CD4-positive, alpha-beta T cell (primary cell): Measurements from ENCODE around the gene PCDH17. TPM values are rescaled to one million over a fixed set of nuclear protein-coding genes. Genes with fewer than 3 reads are reported as not detected.

ENCODE experiments used
- ATAC-seq: fragments of 200-7000 bp; cut with Tn5 transposase; one replicate; pipeline ENCODE4 v1.10.0; 2022; ENCODE audit warnings: mild to moderate bottlenecking; ENCODE audit not compliant: poor library complexity
- CTCF ChIA-PET: fragments of 350-600 bp; sonication (Branson Sonifier 250); formaldehyde crosslinking; loops from one replicate; lab custom pipeline; 2021; ENCODE audit warnings: antibody characterized with exemption, inconsistent platforms; lab: Charles Lee
- POLR2A ChIA-PET: fragments of 350-600 bp; sonication (Branson Sonifier 250); formaldehyde crosslinking; loops from one replicate; lab custom pipeline; 2021; ENCODE audit warnings: antibody characterized with exemption, inconsistent platforms; lab: Charles Lee
- DNase-seq, 14 experiments: peaks; one replicate each; pipeline ENCODE4 v3.0.0-alpha.2; 2013 to 2020; ENCODE audit warnings: mixed read lengths in 2 of 14
- H3K27ac ChIP-seq, 2 donors: one replicate each; pipeline versions ENCODE4 v1.5.1 to v1.7.0; 2013; ENCODE audit warnings: low read length in 2 of 2, low read depth in 1 of 2, mild to moderate bottlenecking in 1 of 2
- H3K27me3 ChIP-seq, 2 experiments: 1 replicate in 1 of 2; 2 replicates in 1 of 2; pipeline versions ENCODE4 v1.6.1 to v1.7.0; 2013; ENCODE audit warnings: low read length in 2 of 2, control low read depth in 1 of 2, mild to moderate bottlenecking in 1 of 2, moderate library complexity in 1 of 2; ENCODE audit not compliant: insufficient read depth in 2 of 2, control insufficient read depth in 1 of 2
- H3K36me3 ChIP-seq: one replicate; pipeline ENCODE4 v1.6.1; 2013; ENCODE audit warnings: low read length, control low read depth; ENCODE audit not compliant: insufficient read depth
- H3K4me1 ChIP-seq: one replicate; pipeline ENCODE4 v1.6.1; 2013; ENCODE audit warnings: low read length, control low read depth; ENCODE audit not compliant: insufficient read depth
- H3K4me3 ChIP-seq: one replicate; pipeline ENCODE4 v1.5.1; 2013; ENCODE audit warnings: mild to moderate bottlenecking, low read length, moderate library complexity
- H3K9me3 ChIP-seq, 2 experiments: 1 replicate in 1 of 2; 2 replicates in 1 of 2; pipeline versions ENCODE4 v1.6.1 to v1.7.0; 2013; ENCODE audit warnings: low read length in 2 of 2, mild to moderate bottlenecking in 2 of 2, control low read depth in 1 of 2, moderate library complexity in 1 of 2; ENCODE audit not compliant: control insufficient read depth in 1 of 2, insufficient read depth in 1 of 2
- H3K27ac Mint-ChIP-seq: one replicate; pipeline ENCODE4 v1.8.0; 2020; ENCODE audit warnings: mixed read lengths
- H3K27me3 Mint-ChIP-seq: one replicate; pipeline ENCODE4 v1.8.0; 2021; ENCODE audit warnings: mixed read lengths
- H3K36me3 Mint-ChIP-seq: one replicate; pipeline ENCODE4 v1.8.0; 2021; ENCODE audit warnings: low read depth, mixed read lengths
- H3K4me1 Mint-ChIP-seq: one replicate; pipeline ENCODE4 v1.8.0; 2021; ENCODE audit warnings: low read depth, mixed read lengths
- H3K4me3 Mint-ChIP-seq: one replicate; pipeline ENCODE4 v1.8.0; 2020; ENCODE audit warnings: mild to moderate bottlenecking, mixed read lengths
- H3K9me3 Mint-ChIP-seq: one replicate; pipeline ENCODE4 v1.8.0; 2020; ENCODE audit warnings: mixed read lengths
- intact Hi-C, 2 experiments: fragments of 100-400 bp; cut with DNase I in 1 of 2; cut with micrococcal nuclease in 1 of 2; formaldehyde crosslinking; loops; one replicate each; pipeline versions ENCODE4 v1.15.1 to v1.9.0; 2023 to 2025; cut with DNase I, micrococcal nuclease
- total RNA-seq, 174 experiments: library from RNA in 2 of 174; stranded (reverse) in 2 of 174; gene quantifications; one replicate each; pipeline ENCODE4 v1.2.3 and lab custom pipeline; 2021 to 2026
- TF ChIP-seq, protein P1 (sequence below): fragments of 200-600 bp; IDR thresholded peaks from one replicate; pipeline ENCODE4 v1.8.0; 2022; ENCODE audit warnings: antibody characterized with exemption, mild to moderate bottlenecking

Gene PCDH17
- total RNA-seq, 2 experiments from 2014 or later, result 0.05 TPM; not detected in 1

GRCh38 chr13:57675526-57675925, 44.0 kb downstream of the PCDH17 start:
- TF ChIP-seq, protein P1, sequence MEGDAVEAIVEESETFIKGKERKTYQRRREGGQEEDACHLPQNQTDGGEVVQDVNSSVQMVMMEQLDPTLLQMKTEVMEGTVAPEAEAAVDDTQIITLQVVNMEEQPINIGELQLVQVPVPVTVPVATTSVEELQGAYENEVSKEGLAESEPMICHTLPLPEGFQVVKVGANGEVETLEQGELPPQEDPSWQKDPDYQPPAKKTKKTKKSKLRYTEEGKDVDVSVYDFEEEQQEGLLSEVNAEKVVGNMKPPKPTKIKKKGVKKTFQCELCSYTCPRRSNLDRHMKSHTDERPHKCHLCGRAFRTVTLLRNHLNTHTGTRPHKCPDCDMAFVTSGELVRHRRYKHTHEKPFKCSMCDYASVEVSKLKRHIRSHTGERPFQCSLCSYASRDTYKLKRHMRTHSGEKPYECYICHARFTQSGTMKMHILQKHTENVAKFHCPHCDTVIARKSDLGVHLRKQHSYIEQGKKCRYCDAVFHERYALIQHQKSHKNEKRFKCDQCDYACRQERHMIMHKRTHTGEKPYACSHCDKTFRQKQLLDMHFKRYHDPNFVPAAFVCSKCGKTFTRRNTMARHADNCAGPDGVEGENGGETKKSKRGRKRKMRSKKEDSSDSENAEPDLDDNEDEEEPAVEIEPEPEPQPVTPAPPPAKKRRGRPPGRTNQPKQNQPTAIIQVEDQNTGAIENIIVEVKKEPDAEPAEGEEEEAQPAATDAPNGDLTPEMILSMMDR, result no peak
- ChIA-PET POLR2A (no interaction called here), CTCF (no interaction called here)
- H3K27ac ChIP-seq, result no peak overlapping the region
- H3K4me1 ChIP-seq, result no peaks in the 10 kb centered on the region
- H3K36me3 Mint-ChIP-seq, result no peaks in the 10 kb centered on the region
- no peaks in the 10 kb centered on the region for H3K9me3 ChIP-seq
- H3K27me3 Mint-ChIP-seq, result no peaks in the 10 kb centered on the region
- no peak for DNase-seq
- H3K9me3 Mint-ChIP-seq, result no peaks in the 10 kb centered on the region
- intact Hi-C loops, result no loop called here
- no peak overlapping the region for H3K4me3 Mint-ChIP-seq
- H3K4me3 ChIP-seq, result no peak overlapping the region
- H3K27ac Mint-ChIP-seq, result no peak overlapping the region
- H3K36me3 ChIP-seq, result no peaks in the 10 kb centered on the region
- H3K4me1 Mint-ChIP-seq, result no peaks in the 10 kb centered on the region
- no peak for ATAC-seq
- no peaks in the 10 kb centered on the region for H3K27me3 ChIP-seq

- H3K27ac Mint-ChIP-seq, result no peak overlapping the region
- no peak for ATAC-seq
Measured at GRCh38 chr13:57680609-57681008, 49.1 kb downstream of the PCDH17 start.

DNA sequence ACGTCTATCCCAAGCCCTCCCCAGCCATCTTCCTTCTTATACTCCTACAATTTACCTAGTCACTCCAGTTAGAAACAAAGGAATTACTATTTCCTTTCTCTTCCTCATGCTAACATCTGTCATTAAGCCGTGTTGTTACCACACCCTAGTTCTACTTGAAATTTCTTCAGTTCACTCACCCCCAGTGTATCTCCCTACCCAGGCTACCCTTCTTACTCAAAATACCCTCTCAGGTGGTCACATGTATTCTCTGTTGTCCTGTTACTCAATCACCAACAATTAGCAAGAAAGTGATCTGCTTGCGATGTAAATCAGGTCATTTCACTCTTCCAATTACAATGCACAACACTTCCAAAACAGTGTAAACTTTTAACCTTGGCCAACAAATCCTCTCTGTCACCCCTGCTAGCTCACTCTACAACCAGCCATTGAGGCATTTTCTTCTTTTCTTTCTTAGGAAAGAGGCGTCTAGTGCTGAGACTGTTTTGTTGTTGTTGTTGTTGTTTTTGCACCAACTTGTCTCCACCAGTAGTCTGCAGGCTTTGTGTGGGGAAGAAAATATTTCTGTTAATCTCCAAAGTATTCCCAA, 50.7 kb downstream of the PCDH17 start:
- POLR2A ChIA-PET, result no interaction called here
- TF ChIP-seq, protein P1, result no peak
- Histone ChIP-seq H3K4me1 (no peaks in the 10 kb centered on the region), H3K9me3 (no peaks in the 10 kb centered on the region), H3K36me3 (no peaks in the 10 kb centered on the region), H3K4me3 (no peak overlapping the region), H3K27me3 (no peaks in the 10 kb centered on the region), H3K27ac (no peak overlapping the region)
- ATAC-seq (no peak), DNase-seq (no peak)
- Mint-ChIP-seq H3K9me3 (peaks cover 5% of the 10 kb centered on the region), H3K27me3 (no peaks in the 10 kb centered on the region), H3K4me3 (no peak overlapping the region), H3K4me1 (no peaks in the 10 kb centered on the region), H3K27ac (no peak overlapping the region), H3K36me3 (no peaks in the 10 kb centered on the region)
- intact Hi-C loops, result no loop called here
- CTCF ChIA-PET, result no interaction called here

More at GRCh38 chr13:57680609-57681008, 49.1 kb downstream of the PCDH17 start:
- CTCF ChIA-PET, result no interaction called here
- no peaks in the 10 kb centered on the region for H3K9me3 ChIP-seq
- H3K36me3 Mint-ChIP-seq, result no peaks in the 10 kb centered on the region
- peaks cover 5% of the 10 kb centered on the region for H3K9me3 Mint-ChIP-seq
- H3K4me3 ChIP-seq, result no peak overlapping the region
- H3K36me3 ChIP-seq, result no peaks in the 10 kb centered on the region
- intact Hi-C loops, result no loop called here
- H3K4me3 Mint-ChIP-seq, result no peak overlapping the region
- DNase-seq, result no peak
- TF ChIP-seq, protein P1, result no peak
- H3K27me3 Mint-ChIP-seq, result no peaks in the 10 kb centered on the region
- no peak overlapping the region for H3K27ac ChIP-seq
- H3K4me1 ChIP-seq, result no peaks in the 10 kb centered on the region
- POLR2A ChIA-PET, result no interaction called here
- no peaks in the 10 kb centered on the region for H3K27me3 ChIP-seq
- no peaks in the 10 kb centered on the region for H3K4me1 Mint-ChIP-seq
